HG02973 (cell line): ENCODE measurements around the gene ZNF101.
A peak's percentile ranks its signal among the peaks of the same experiment; 100 is the strongest.

Experiments
- ATAC-seq: cut with Tn5 transposase; IDR thresholded peaks from one replicate; pipeline ENCODE4 v1.9.1; 2021; ENCODE audit warnings: moderate library complexity; ENCODE audit not compliant: unreplicated experiment

Gene ZNF101

DNA sequence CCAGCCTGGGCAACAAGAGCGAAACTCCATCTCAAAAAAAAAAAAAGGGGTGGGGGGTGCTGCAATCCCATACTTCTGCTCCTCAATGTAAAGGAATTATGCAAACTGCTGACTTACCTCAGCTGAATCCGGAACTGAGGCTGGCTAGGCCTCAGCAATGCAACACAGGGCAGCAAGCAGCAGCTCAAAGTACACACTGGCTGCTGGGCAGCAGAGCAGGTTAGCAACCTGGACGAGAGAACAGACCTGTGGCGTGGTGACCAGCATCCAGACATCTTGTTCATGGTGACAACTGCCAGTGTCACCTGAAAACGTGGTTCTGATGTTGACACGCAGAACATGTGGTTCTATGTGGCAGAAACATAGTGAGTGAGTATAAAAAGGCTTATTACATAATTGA is 36.2 kb downstream of the ZNF101 start:
- ATAC-seq: no peak

DNA sequence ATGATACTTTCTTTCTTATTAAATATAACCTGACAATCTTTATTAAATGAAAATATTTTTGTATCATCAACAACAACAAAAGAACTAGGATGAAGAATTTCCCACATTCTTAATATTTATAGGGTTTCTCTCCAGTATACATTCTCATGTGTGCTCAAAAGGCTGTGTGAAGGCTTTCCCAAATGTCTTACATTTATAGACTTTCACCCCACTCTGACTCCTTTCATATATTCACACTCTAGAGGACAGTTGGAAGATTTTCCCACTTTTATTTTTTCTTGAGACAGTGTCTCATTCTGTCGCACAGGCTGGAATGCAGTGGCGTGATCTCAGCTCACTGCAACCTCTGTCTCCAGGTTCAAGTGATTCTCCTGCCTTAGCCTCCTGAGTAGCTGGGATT is 41.9 kb downstream of the ZNF101 start:
- ATAC-seq: no peak

GRCh38 chr19:19711306-19711933 is 42.8 kb downstream of the ZNF101 start:
- no peak for ATAC-seq

- ATAC-seq: no peak
These were observed 43.5 kb downstream of the ZNF101 start for GRCh38 chr19:19711934-19712828.

DNA sequence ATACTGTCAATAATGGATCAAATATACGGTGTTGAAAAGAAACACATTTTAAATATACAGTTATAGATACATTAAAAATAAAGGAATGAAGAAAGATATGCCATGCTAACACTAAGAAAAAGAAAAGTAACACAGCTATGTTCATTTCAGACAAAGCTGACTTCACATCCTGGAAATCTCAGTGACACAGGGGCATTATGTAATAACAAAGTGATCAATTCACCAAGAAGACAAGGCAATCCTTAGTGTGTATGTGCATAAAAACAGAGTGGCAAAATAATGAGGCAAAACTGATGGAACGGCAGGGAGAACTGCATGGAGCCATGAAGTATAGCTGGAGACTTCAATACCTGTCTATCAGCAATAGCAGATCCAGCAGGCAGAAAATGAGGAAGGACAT is 51.2 kb downstream of the ZNF101 start:
- ATAC-seq: no peak

DNA sequence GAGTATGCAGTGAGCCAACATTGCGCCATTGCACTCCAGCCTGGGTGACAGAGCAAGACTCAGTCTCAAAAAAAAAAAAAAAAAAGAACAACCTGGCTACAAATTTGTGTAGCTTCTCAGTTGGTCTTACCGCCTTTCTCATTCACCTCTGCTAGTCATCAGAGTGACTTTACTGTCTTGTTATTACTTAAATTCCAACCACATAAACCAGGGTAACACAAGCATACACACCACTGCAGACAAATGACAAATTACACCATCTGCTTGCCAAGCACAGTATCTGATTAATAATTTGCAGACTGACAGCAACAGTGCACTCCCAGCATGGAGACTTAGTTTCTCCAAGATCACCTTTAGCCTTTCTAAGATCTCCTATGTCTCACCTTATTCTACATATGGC is 53.3 kb downstream of the ZNF101 start:
- no peak for ATAC-seq

- ATAC-seq: peak; percentile 99
These were observed 64.2 kb downstream of the ZNF101 start, which contains the start of gene ZNF14 for GRCh38 chr19:19732579-19733501. Gene ZNF14, minus strand, starts transcription at chr19:19733112. Its CDS starts 154 bp downstream, at chr19:19732958.
